Prostate gland (tissue), 2 donors: ENCODE measurements around the gene ZSCAN21. TPM values are rescaled to one million over a fixed set of nuclear protein-coding genes. Genes with fewer than 3 reads are reported as not detected.

Source experiments
- DNase-seq: peaks from one replicate; pipeline ENCODE4 v3.0.0-alpha.2; 2019; ENCODE audit warnings: low spot score
- H3K27ac ChIP-seq, 2 donors: fragments of 200-600 bp; sonication (generic); 2 replicates each; pipeline ENCODE4 v1.5.1; 2017 to 2019
- H3K27me3 ChIP-seq: fragments of 200-600 bp; sonication (generic); replicated peaks from 2 replicates; pipeline ENCODE4 v1.5.1; 2019; ENCODE audit not compliant: insufficient read depth
- H3K36me3 ChIP-seq, 2 donors: fragments of 200-600 bp; sonication (generic); 1 replicate in 1 of 2; 2 replicates in 1 of 2; pipeline versions ENCODE4 v1.5.1 to v1.8.1; 2017 to 2019
- H3K4me1 ChIP-seq: fragments of 200-600 bp; sonication (generic); replicated peaks from 2 replicates; pipeline ENCODE4 v1.5.1; 2019
- H3K4me3 ChIP-seq, 2 donors: fragments of 200-600 bp; sonication (generic); 2 replicates each; pipeline ENCODE4 v1.5.1; 2017 to 2019
- H3K9me3 ChIP-seq: fragments of 200-600 bp; sonication (generic); 2 replicates; pipeline ENCODE4 v1.5.1; 2017
- CTCF ChIP-seq, 4 experiments: fragments of 200-600 bp in 2 of 4; fragments of 450-650 bp in 2 of 4; sonication (generic) in 2 of 4; IDR thresholded peaks; 1 replicate in 3 of 4; 2 replicates in 1 of 4; pipeline ENCODE4 v1.5.1; 2016 to 2019; ENCODE audit warnings: antibody characterized with exemption in 4 of 4, mild to moderate bottlenecking in 2 of 4, moderate library complexity in 2 of 4
- POLR2A ChIP-seq: fragments of 450-650 bp; IDR thresholded peaks from one replicate; pipeline ENCODE4 v1.6.1; 2016; ENCODE audit warnings: antibody characterized with exemption, mild to moderate bottlenecking
- POLR2AphosphoS5 ChIP-seq: sonication (generic); formaldehyde crosslinking; IDR thresholded peaks from one replicate; pipeline ENCODE4 v1.6.1; 2017; ENCODE audit warnings: antibody characterized with exemption
- WGBS: methylation state at CpG from one replicate; pipeline ENCODE4 v1.1.5; 2018; 5-methylcytosine and 5-hydroxymethylcytosine counted together
- intact Hi-C: fragments of 100-400 bp; cut with DNase I; formaldehyde crosslinking; loops from one replicate; pipeline ENCODE4 v1.14.2; 2022
- total RNA-seq, 2 donors: library from RNA; depleted of rRNA; stranded (reverse); fragments of >200 nt; gene quantifications; one replicate each; pipeline ENCODE4 v1.1.0, GENCODE V29; 2016

The ZSCAN21 gene
- total RNA-seq, 2 donors from 2014 or later, result 24.6 to 38.0 TPM

DNA sequence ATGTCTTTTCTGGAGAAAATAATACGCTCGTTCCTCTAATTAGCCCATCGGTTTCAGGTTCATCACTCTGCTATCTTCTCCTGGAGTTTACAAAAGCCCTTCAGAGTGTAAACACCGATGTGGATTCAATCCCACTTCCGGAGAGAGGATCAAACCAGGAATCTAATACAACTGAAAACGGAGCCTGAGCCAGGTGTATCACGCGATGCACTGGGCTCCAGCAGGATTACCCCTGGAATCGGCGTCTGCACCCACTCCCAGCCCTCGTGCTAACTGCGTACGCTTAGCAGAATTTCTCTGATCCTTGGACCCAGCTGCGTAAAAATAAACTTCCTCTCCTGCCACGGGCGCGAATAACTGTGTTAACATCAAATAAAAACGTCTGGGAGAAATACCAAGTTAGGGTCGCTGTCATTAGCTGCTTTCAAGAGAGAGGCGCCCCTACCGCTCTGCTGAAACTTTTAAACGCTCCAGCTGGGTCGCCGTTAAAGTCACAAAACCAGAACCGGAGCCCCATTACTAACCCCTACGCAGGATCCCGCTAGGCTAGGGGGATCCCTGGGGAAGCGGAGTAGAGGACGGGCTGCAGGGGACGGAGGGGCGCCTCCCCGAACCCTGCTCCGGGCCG, 31.4 kb downstream of the ZSCAN21 start:
- Histone ChIP-seq H3K27me3 (no peaks in the 10 kb centered on the region), H3K4me1 (peaks cover 10% of the 10 kb centered on the region), H3K36me3 (no peaks in the 10 kb centered on the region), H3K27ac (peak overlapping the region; percentile 76 to 82), H3K4me3 (peak overlapping the region; percentile 67 to 93), H3K9me3 (no peaks in the 10 kb centered on the region)
- intact Hi-C loops, result loop anchor here (2.0 kb wide), 2 partner anchors 66 to 86 kb away; partner anchors contain the start of gene ZKSCAN1
- TF ChIP-seq POLR2AphosphoS5 (no peak), POLR2A (no peak), CTCF (IDR thresholded peaks at IDR 0.05) (no peak)
- DNase-seq, result no peak
- WGBS, result 2% methylated on average over 25 of the region's 34 CpGs

DNA sequence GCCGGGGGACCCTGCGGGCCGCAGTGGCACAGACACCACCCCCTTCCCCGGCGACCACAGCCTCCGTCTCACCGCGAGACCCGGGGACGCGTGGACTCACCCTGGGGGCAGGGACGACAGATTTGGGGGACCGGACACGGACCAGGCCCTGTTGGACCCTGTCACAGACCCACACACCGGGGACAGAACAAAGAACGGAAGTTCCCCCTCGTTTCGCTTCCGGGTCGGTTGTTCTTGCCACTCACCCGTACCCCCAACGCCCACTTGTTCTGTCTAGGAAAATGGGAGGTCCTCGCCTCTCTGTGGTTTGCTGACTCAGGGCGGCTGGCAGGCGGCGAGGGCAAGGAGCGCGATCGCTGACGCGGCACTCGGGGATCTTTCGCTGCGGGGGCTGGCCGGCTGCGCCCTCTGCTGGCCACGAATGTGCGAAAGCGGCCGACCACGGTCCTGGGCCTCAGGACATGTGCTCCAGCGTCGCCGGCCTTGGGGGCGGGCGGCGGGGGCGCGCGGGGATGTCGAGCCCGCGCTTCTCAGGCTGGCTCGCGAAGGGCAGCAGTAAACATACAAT, 32.0 kb downstream of the ZSCAN21 start, which contains the start of gene ZNF3:
ZNF3 (minus strand) TSS at position 189 of the 568 bp plus-strand sequence. CDS start 4,366 bp downstream, outside the sequence.
- intact Hi-C loops, result loop anchor here (2.0 kb wide), 2 partner anchors 67 to 87 kb away; partner anchors contain the start of gene ZKSCAN1
- 1% methylated on average over 52 of the region's 55 CpGs for WGBS
- Histone ChIP-seq H3K36me3 (no peaks in the 10 kb centered on the region), H3K4me1 (peaks cover 10% of the 10 kb centered on the region), H3K27me3 (no peaks in the 10 kb centered on the region), H3K4me3 (peak within 1 kb of the TSS; percentile 67 to 93), H3K9me3 (no peaks in the 10 kb centered on the region), H3K27ac (peak within 1 kb of the TSS; percentile 76 to 82)
- peak; percentile 98 for TF ChIP-seq POLR2AphosphoS5
- peak; percentile 94 to 98 (median 97) for TF ChIP-seq CTCF (IDR thresholded peaks at IDR 0.05)
- peak; percentile 32 for TF ChIP-seq POLR2A
- DNase-seq, result peak; percentile 98

- peaks cover 10% of the 10 kb centered on the region for H3K4me1 ChIP-seq
- intact Hi-C loops, result no loop called here
- no peak overlapping the region for H3K4me3 ChIP-seq
- no peaks in the 10 kb centered on the region for H3K9me3 ChIP-seq
- WGBS, result 60% methylated on average over 4 of the region's 4 CpGs
- H3K36me3 ChIP-seq, result no peaks in the 10 kb centered on the region
- peak overlapping the region in 1 of 2 donors; percentile 82 for H3K27ac ChIP-seq
- no peak for TF ChIP-seq CTCF (IDR thresholded peaks at IDR 0.05)
- no peak for TF ChIP-seq POLR2A
- TF ChIP-seq POLR2AphosphoS5, result no peak
- no peaks in the 10 kb centered on the region for H3K27me3 ChIP-seq
- DNase-seq, result no peak
Measured at GRCh38 chr7:100082978-100083377, 33.4 kb downstream of the ZSCAN21 start.

DNA sequence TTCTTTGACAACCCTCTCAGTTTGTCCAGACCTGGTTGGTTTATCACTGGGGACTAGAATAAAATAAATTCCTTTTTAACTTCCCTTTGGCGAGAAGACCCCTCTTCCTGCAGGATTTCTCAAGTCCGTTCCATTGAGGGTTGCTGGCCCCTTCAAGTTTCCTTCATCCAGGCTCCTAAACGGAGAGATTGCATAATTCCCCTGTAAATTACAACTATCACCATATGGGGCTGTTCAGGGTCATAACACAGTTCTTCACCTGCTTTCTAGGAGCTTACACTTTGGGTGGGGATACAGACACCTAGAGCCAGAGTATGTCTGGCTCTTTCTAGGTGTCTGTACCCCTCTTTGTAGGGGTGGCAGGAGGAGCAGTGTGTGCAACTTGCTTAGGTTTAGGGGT, 35.9 kb downstream of the ZSCAN21 start:
- Histone ChIP-seq H3K4me3 (no peak overlapping the region), H3K9me3 (no peaks in the 10 kb centered on the region), H3K27ac (no peak overlapping the region), H3K36me3 (no peaks in the 10 kb centered on the region), H3K27me3 (no peaks in the 10 kb centered on the region), H3K4me1 (peaks cover 6% of the 10 kb centered on the region)
- DNase-seq, result no peak
- intact Hi-C loops, result loop anchor here (5.0 kb wide), 1 partner anchor 42 kb away; the partner anchor contains the start of gene MBLAC1
- no peak for TF ChIP-seq CTCF (IDR thresholded peaks at IDR 0.05)
- TF ChIP-seq POLR2AphosphoS5, result no peak
- TF ChIP-seq POLR2A, result no peak
- 58% methylated on average over 3 of the region's 3 CpGs for WGBS
